H9 (cell line): ENCODE results near the gene RBM33. TPM values are rescaled to one million over a fixed set of nuclear protein-coding genes. Genes with fewer than 3 reads are reported as not detected.

Experiments
- DNase-seq: peaks from one replicate; pipeline ENCODE4 v3.0.0-alpha.2; 2017
- H2AFZ ChIP-seq: one replicate; pipeline ENCODE4 v1.6.1; 2013; ENCODE audit warnings: mild to moderate bottlenecking, low read length, control low read depth, moderate library complexity
- H2AK5ac ChIP-seq: 2 replicates; pipeline ENCODE4 v1.6.1; 2013; ENCODE audit warnings: low read length, control low read depth, mixed read lengths; ENCODE audit not compliant: insufficient read length
- H2BK120ac ChIP-seq: one replicate; pipeline ENCODE4 v1.6.1; 2013; ENCODE audit warnings: low read depth, mild to moderate bottlenecking, low read length, control low read depth, inconsistent platforms; ENCODE audit not compliant: poor library complexity, severe bottlenecking
- H2BK12ac ChIP-seq: 2 replicates; pipeline ENCODE4 v1.6.1; 2013; ENCODE audit warnings: low read length, control low read depth, mixed read lengths, low read depth; ENCODE audit not compliant: insufficient read length
- H2BK15ac ChIP-seq: 2 replicates; pipeline ENCODE4 v1.6.1; 2013; ENCODE audit warnings: low read depth, low read length, control low read depth
- H2BK20ac ChIP-seq: one replicate; pipeline ENCODE4 v1.6.1; 2013; ENCODE audit warnings: low read depth, mild to moderate bottlenecking, low read length, control low read depth, inconsistent platforms; ENCODE audit not compliant: poor library complexity, severe bottlenecking
- H2BK5ac ChIP-seq: 2 replicates; pipeline ENCODE4 v1.6.1; 2013; ENCODE audit warnings: low read length, control low read depth, mixed read lengths; ENCODE audit not compliant: insufficient read length
- H3K14ac ChIP-seq: 2 replicates; pipeline ENCODE4 v1.6.1; 2013; ENCODE audit warnings: low read length, control low read depth; ENCODE audit not compliant: insufficient read depth
- H3K18ac ChIP-seq: 2 replicates; pipeline ENCODE4 v1.6.1; 2013; ENCODE audit warnings: low read depth, mild to moderate bottlenecking, mixed read lengths, low read length, control low read depth; ENCODE audit not compliant: insufficient read length
- H3K23ac ChIP-seq: 2 replicates; pipeline ENCODE4 v1.6.1; 2013; ENCODE audit warnings: low read length, control low read depth, mixed read lengths, low read depth; ENCODE audit not compliant: insufficient read length
- H3K23me2 ChIP-seq: 2 replicates; pipeline ENCODE4 v1.6.1; 2013; ENCODE audit warnings: low read depth, mild to moderate bottlenecking, mixed read lengths, low read length, control low read depth; ENCODE audit not compliant: insufficient read length, poor library complexity, severe bottlenecking
- H3K27ac ChIP-seq: 2 replicates; pipeline ENCODE4 v1.5.1; 2013; ENCODE audit warnings: low read length, control low read depth, mixed read lengths, low read depth; ENCODE audit not compliant: insufficient read length
- H3K27me3 ChIP-seq: 2 replicates; pipeline ENCODE4 v1.6.1; 2013; ENCODE audit warnings: low read length, control low read depth, inconsistent platforms; ENCODE audit not compliant: insufficient read depth
- H3K4ac ChIP-seq: 2 replicates; pipeline ENCODE4 v1.6.1; 2013; ENCODE audit warnings: low read depth, mild to moderate bottlenecking, control low read depth, inconsistent platforms, low read length, moderate library complexity
- H3K4me1 ChIP-seq: 2 replicates; pipeline ENCODE4 v1.6.1; 2013; ENCODE audit warnings: low read length, control low read depth, inconsistent platforms; ENCODE audit not compliant: insufficient read depth
- H3K4me2 ChIP-seq: 2 replicates; pipeline ENCODE4 v1.6.1; 2013; ENCODE audit warnings: low read length, control low read depth, mixed read lengths; ENCODE audit not compliant: insufficient read length, insufficient read depth
- H3K56ac ChIP-seq: 2 replicates; pipeline ENCODE4 v1.6.1; 2013; ENCODE audit warnings: low read depth, mild to moderate bottlenecking, mixed read lengths, low read length, control low read depth; ENCODE audit not compliant: insufficient read length
- H3K79me1 ChIP-seq: 2 replicates; pipeline ENCODE4 v1.6.1; 2013; ENCODE audit warnings: low read depth, mild to moderate bottlenecking, moderate library complexity, low read length, control low read depth, inconsistent platforms; ENCODE audit not compliant: insufficient read depth, poor library complexity, severe bottlenecking
- H3K79me2 ChIP-seq: 2 replicates; pipeline ENCODE4 v1.6.1; 2013; ENCODE audit warnings: low read length, control low read depth, inconsistent platforms; ENCODE audit not compliant: insufficient read depth
- H3K9ac ChIP-seq: 2 replicates; pipeline ENCODE4 v1.6.1; 2013; ENCODE audit warnings: low read length, control low read depth, mixed read lengths; ENCODE audit not compliant: insufficient read length; ENCODE audit errors: extremely low read depth
- H3K9me3 ChIP-seq: one replicate; pipeline ENCODE4 v1.6.1; 2013; ENCODE audit warnings: low read depth, low read length, inconsistent platforms; ENCODE audit not compliant: control insufficient read depth
- H3T11ph ChIP-seq: one replicate; pipeline ENCODE4 v1.6.1; 2013; ENCODE audit warnings: mild to moderate bottlenecking, low read length, control low read depth, inconsistent platforms
- H4K20me1 ChIP-seq: one replicate; pipeline ENCODE4 v1.6.1; 2013; ENCODE audit not compliant: control insufficient read depth, insufficient read length, insufficient read depth
- H4K5ac ChIP-seq: 2 replicates; pipeline ENCODE4 v1.6.1; 2013; ENCODE audit warnings: low read depth, mild to moderate bottlenecking, mixed read lengths, low read length, control low read depth; ENCODE audit not compliant: insufficient read length
- H4K8ac ChIP-seq: replicated peaks from 2 replicates; pipeline ENCODE4 v1.6.1; 2013; ENCODE audit warnings: low read length, control low read depth, mixed read lengths, low read depth; ENCODE audit not compliant: insufficient read length
- H4K91ac ChIP-seq: 2 replicates; pipeline ENCODE4 v1.6.1; 2013; ENCODE audit warnings: low read depth, mild to moderate bottlenecking, moderate library complexity, mixed read lengths, low read length, control low read depth; ENCODE audit not compliant: insufficient read length
- H3K27ac Mint-ChIP-seq, 3 experiments: 2 replicates in 2 of 3; 3 replicates in 1 of 3; pipeline ENCODE4 v1.8.0; 2020 to 2021; ENCODE audit warnings: mixed read lengths in 3 of 3, mild to moderate bottlenecking in 1 of 3, moderate library complexity in 1 of 3
- H3K27me3 Mint-ChIP-seq: 2 replicates; pipeline ENCODE4 v1.8.0; 2021; ENCODE audit warnings: low read depth, mild to moderate bottlenecking, moderate library complexity, mixed read lengths
- H3K36me3 Mint-ChIP-seq, 3 experiments: 2 replicates in 2 of 3; 3 replicates in 1 of 3; pipeline ENCODE4 v1.8.0; 2020 to 2021; ENCODE audit warnings: low read depth in 3 of 3, mixed read lengths in 3 of 3; ENCODE audit not compliant: insufficient read depth in 1 of 3
- H3K4me1 Mint-ChIP-seq, 2 experiments: 2 replicates each; pipeline ENCODE4 v1.8.0; 2020; ENCODE audit warnings: mixed read lengths in 2 of 2
- H3K4me3 Mint-ChIP-seq, 2 experiments: 2 replicates in 1 of 2; 3 replicates in 1 of 2; pipeline ENCODE4 v1.8.0; 2020 to 2021; ENCODE audit warnings: mild to moderate bottlenecking in 2 of 2, mixed read lengths in 2 of 2, moderate library complexity in 1 of 2
- H3K9me3 Mint-ChIP-seq, 2 experiments: 2 replicates in 1 of 2; 3 replicates in 1 of 2; pipeline ENCODE4 v1.8.0; 2020; ENCODE audit warnings: mild to moderate bottlenecking in 2 of 2, mixed read lengths in 2 of 2, moderate library complexity in 1 of 2
- CTCF ChIP-seq: fragments of 200-600 bp; sonication (generic); conservative IDR thresholded peaks from 3 replicates; pipeline ENCODE4 v1.8.0; 2021; ENCODE audit warnings: antibody characterized with exemption, mild to moderate bottlenecking
- WGBS: extraction: QIAGEN DNeasy Blood & Tissue Kit; methylation state at CpG from one replicate; pipeline ENCODE4 v1.1.7; 2013; ENCODE audit warnings: missing lambda C conversion rate, low lambda C conversion rate, mixed read lengths; ENCODE audit not compliant: insufficient read length; ENCODE audit errors: extremely low coverage; 5-methylcytosine and 5-hydroxymethylcytosine counted together
- total RNA-seq: library from RNA; stranded (reverse); gene quantifications from 2 replicates; pipeline ENCODE4 v1.2.1, GENCODE V29; 2021

The RBM33 gene
- total RNA-seq, 1 experiment from 2014 or later = 71.3 TPM

GRCh38 chr7:155819186-155819585, 174.7 kb downstream of the RBM33 start:
- no peak for DNase-seq
- no peak overlapping the region; a peak in 1 of 5 replicates for H3K4me3 Mint-ChIP-seq
- no peak overlapping the region for H3K4me2 ChIP-seq
- no peaks in the 10 kb centered on the region for H3K9me3 Mint-ChIP-seq
- no peaks in the 10 kb centered on the region for H3K9me3 ChIP-seq
- H2BK12ac ChIP-seq = no peak overlapping the region
- no peak overlapping the region for H3K23ac ChIP-seq
- no peak overlapping the region for H2BK20ac ChIP-seq
- H3T11ph ChIP-seq = no peak overlapping the region
- H4K91ac ChIP-seq = no peak overlapping the region
- no peak overlapping the region for H2BK5ac ChIP-seq
- whole genome bisulfite sequencing = no CpG with 5 or more reads among the region's 12 CpGs
- H3K18ac ChIP-seq = no peak overlapping the region
- no peak overlapping the region for H2BK15ac ChIP-seq
- TF ChIP-seq CTCF = no peak
- no peak overlapping the region for H4K8ac ChIP-seq
- H2AFZ ChIP-seq = no peak overlapping the region
- H3K4me1 Mint-ChIP-seq = peaks cover 0 to 9% of the 10 kb centered on the region in 2 experiments; a peak in 2 of 4 replicates
- no peak overlapping the region for H3K56ac ChIP-seq
- H3K27ac Mint-ChIP-seq = no peak overlapping the region
- no peak overlapping the region for H3K27ac ChIP-seq
- H3K27me3 ChIP-seq = peaks cover 7% of the 10 kb centered on the region
- no peaks in the 10 kb centered on the region for H3K79me1 ChIP-seq
- H3K23me2 ChIP-seq = peaks cover under 1% of the 10 kb centered on the region
- H3K14ac ChIP-seq = no peak overlapping the region
- H4K5ac ChIP-seq = no peak overlapping the region
- H3K4me1 ChIP-seq = no peaks in the 10 kb centered on the region
- H2BK120ac ChIP-seq = no peak overlapping the region
- H4K20me1 ChIP-seq = no peaks in the 10 kb centered on the region
- H3K9ac ChIP-seq = no peak overlapping the region
- peaks cover 30% of the 10 kb centered on the region for H3K27me3 Mint-ChIP-seq
- H3K4ac ChIP-seq = no peak overlapping the region
- H3K79me2 ChIP-seq = no peaks in the 10 kb centered on the region
- H3K36me3 Mint-ChIP-seq = no peaks in the 10 kb centered on the region; a peak in 1 of 7 replicates
- no peak overlapping the region for H2AK5ac ChIP-seq
